Transverse colon (tissue), 3 donors: Measurements from ENCODE around the gene DMRTA2.

Experiments
- CTCF ChIP-seq, 5 experiments: fragments of 200-600 bp in 3 of 5; fragments of 450-650 bp in 2 of 5; sonication (generic) in 3 of 5; IDR thresholded peaks; 1 replicate in 2 of 5; 2 replicates in 3 of 5; pipeline ENCODE4 v1.5.1; 2016 to 2017; ENCODE audit warnings: antibody characterized with exemption in 5 of 5, inconsistent platforms in 3 of 5, mild to moderate bottlenecking in 2 of 5, moderate library complexity in 1 of 5
- EP300 ChIP-seq: sonication (generic); formaldehyde crosslinking; IDR thresholded peaks from one replicate; pipeline ENCODE4 v1.6.1; 2017; ENCODE audit warnings: antibody characterized with exemption, low read depth
- POLR2A ChIP-seq: fragments of 450-650 bp; IDR thresholded peaks from one replicate; pipeline ENCODE4 v1.6.1; 2016; ENCODE audit warnings: antibody characterized with exemption, mild to moderate bottlenecking, moderate library complexity

GRCh38 chr1:50421366-50421748 lies 1.9 kb downstream of the DMRTA2 start:
- no peak for TF ChIP-seq POLR2A
- TF ChIP-seq EP300, result no peak
- no peak for TF ChIP-seq CTCF (IDR thresholded peaks at IDR 0.05)
